ENCODE results near the gene CIRBP.
A peak's percentile ranks its signal among the peaks of the same experiment; 100 is the strongest.
"Not testable (repeated sequence)": the region's sequence is repeated elsewhere in the genome, so short reads cannot be mapped to it uniquely, and the experiment has no call there.

The CIRBP gene

GRCh38 chr19:1244693-1245451 lies 24.3 kb upstream of the CIRBP start:
- TF ChIP-seq GATA1 (IDR thresholded peaks at IDR 0.05; ENCODE audit: low read depth, low read length) (no peak), POLR2A (IDR thresholded peaks at IDR 0.05; ENCODE audit: low read length) (peak; percentile 14)
- no peak for DNase-seq

- DNase-seq, result no peak
These were observed 23.5 kb upstream of the CIRBP start for GRCh38 chr19:1245494-1246264.

GRCh38 chr19:1246265-1247087 lies 22.7 kb upstream of the CIRBP start:
- not testable (repeated sequence) for DNase-seq

More at GRCh38 chr19:1245494-1246264, 23.5 kb upstream of the CIRBP start:
- TF ChIP-seq GATA1 (IDR thresholded peaks at IDR 0.05; ENCODE audit: low read depth, low read length), result no peak
- TF ChIP-seq POLR2A (IDR thresholded peaks at IDR 0.05; ENCODE audit: low read length), result no peak

GRCh38 chr19:1247748-1248138 lies 21.4 kb upstream of the CIRBP start:
- TF ChIP-seq GATA1 (IDR thresholded peaks at IDR 0.05; ENCODE audit: low read depth, low read length), result no peak
- TF ChIP-seq POLR2A (IDR thresholded peaks at IDR 0.05; ENCODE audit: low read length), result no peak
- DNase-seq, result no peak

- TF ChIP-seq POLR2A (IDR thresholded peaks at IDR 0.05; ENCODE audit: low read length), result peak; percentile 28
- TF ChIP-seq GATA1 (IDR thresholded peaks at IDR 0.05; ENCODE audit: low read depth, low read length), result no peak
- DNase-seq, result peak; percentile 88 to 90
These were observed 20.9 kb upstream of the CIRBP start, which contains the start of gene MIDN for GRCh38 chr19:1248139-1248785. Gene MIDN, plus strand, starts transcription at chr19:1248583. Its CDS starts 1,714 bp downstream, at chr19:1250297.

- DNase-seq, result peak; percentile 88 to 93
- TF ChIP-seq GATA1 (IDR thresholded peaks at IDR 0.05; ENCODE audit: low read depth, low read length), result no peak
- TF ChIP-seq POLR2A (IDR thresholded peaks at IDR 0.05; ENCODE audit: low read length), result no peak
These were observed 20.3 kb upstream of the CIRBP start for GRCh38 chr19:1248786-1249297.

GRCh38 chr19:1249298-1249989 lies 19.7 kb upstream of the CIRBP start:
- TF ChIP-seq POLR2A (IDR thresholded peaks at IDR 0.05; ENCODE audit: low read length) (peak; percentile 83), GATA1 (IDR thresholded peaks at IDR 0.05; ENCODE audit: low read depth, low read length) (no peak)
- DNase-seq, result peak; percentile 96 to 99

GRCh38 chr19:1249990-1250436 lies 19.1 kb upstream of the CIRBP start:
- DNase-seq, result no peak

GRCh38 chr19:1250437-1251260 lies 18.5 kb upstream of the CIRBP start:
- peak; percentile 71 to 74 for DNase-seq

More at GRCh38 chr19:1249990-1250436, 19.1 kb upstream of the CIRBP start:
- TF ChIP-seq GATA1 (IDR thresholded peaks at IDR 0.05; ENCODE audit: low read depth, low read length) (no peak), POLR2A (IDR thresholded peaks at IDR 0.05; ENCODE audit: low read length) (peak; percentile 26)

GRCh38 chr19:1251330-1252220 lies 17.6 kb upstream of the CIRBP start:
- TF ChIP-seq POLR2A (IDR thresholded peaks at IDR 0.05; ENCODE audit: low read length), result peak; percentile 13
- TF ChIP-seq GATA1 (IDR thresholded peaks at IDR 0.05; ENCODE audit: low read depth, low read length), result no peak
- DNase-seq, result peak; percentile 75 to 81

More at GRCh38 chr19:1250437-1251260, 18.5 kb upstream of the CIRBP start:
- TF ChIP-seq GATA1 (IDR thresholded peaks at IDR 0.05; ENCODE audit: low read depth, low read length) (no peak), POLR2A (IDR thresholded peaks at IDR 0.05; ENCODE audit: low read length) (no peak)
